NCI-H748 (cell line): ENCODE data around the gene BBC3.
"Not testable (repeated sequence)": the region's sequence is repeated elsewhere in the genome, so short reads cannot be mapped to it uniquely, and the experiment has no call there.

Experiments used
- DNase-seq: peaks from one replicate; lab custom pipeline; 2025; ENCODE audit not compliant: unreplicated experiment; lab: John Stamatoyannopoulos, UW

BBC3 gene

GRCh38 chr19:47258895-47259555, 28.0 kb upstream of the BBC3 start:
- DNase-seq = no peak

- DNase-seq = no peak
These were observed 27.4 kb upstream of the BBC3 start for GRCh38 chr19:47258434-47258833.

GRCh38 chr19:47257411-47258169, 26.6 kb upstream of the BBC3 start:
- DNase-seq = peak; percentile 52

GRCh38 chr19:47256693-47257410, 25.9 kb upstream of the BBC3 start:
- DNase-seq = peak; percentile 100

- DNase-seq = peak; percentile 99
These were observed 25.1 kb upstream of the BBC3 start, which contains the start of gene CCDC9 for GRCh38 chr19:47255879-47256692. TSS of gene CCDC9 (plus strand) at chr19:47256525. CDS start at chr19:47258401, 1,876 bp downstream.

GRCh38 chr19:47253970-47254369, 23.0 kb upstream of the BBC3 start:
- DNase-seq = no peak

GRCh38 chr19:47253467-47253881, 22.5 kb upstream of the BBC3 start:
- no peak for DNase-seq

GRCh38 chr19:47253016-47253415, 22.0 kb upstream of the BBC3 start:
- DNase-seq = not testable (repeated sequence)

- DNase-seq = peak; percentile 66
These were observed 16.4 kb upstream of the BBC3 start for GRCh38 chr19:47247308-47247990.

- DNase-seq = peak; percentile 95
These were observed 13.0 kb upstream of the BBC3 start for GRCh38 chr19:47243776-47244547.

GRCh38 chr19:47243364-47243775, 12.4 kb upstream of the BBC3 start:
- no peak for DNase-seq

- DNase-seq = no peak
These were observed 11.0 kb upstream of the BBC3 start for GRCh38 chr19:47241919-47242577.

- DNase-seq = peak; percentile 96
These were observed 10.3 kb upstream of the BBC3 start for GRCh38 chr19:47240996-47241918.

- DNase-seq = no peak
These were observed 9.6 kb upstream of the BBC3 start for GRCh38 chr19:47240556-47240955.

- DNase-seq = peak; percentile 96
These were observed 8.8 kb upstream of the BBC3 start for GRCh38 chr19:47239610-47240296.

GRCh38 chr19:47239152-47239551, 8.2 kb upstream of the BBC3 start:
- peak; percentile 65 for DNase-seq

- DNase-seq = no peak
These were observed 5.2 kb upstream of the BBC3 start for GRCh38 chr19:47236072-47236675.
